NB4 (cell line): ENCODE results near the gene CCDC178.
"Not testable (repeated sequence)": the region's sequence is repeated elsewhere in the genome, so short reads cannot be mapped to it uniquely, and the experiment has no call there.

Experiments used
- CTCF ChIP-seq: IDR thresholded peaks from one replicate; pipeline ENCODE4 v1.5.1; 2012; ENCODE audit warnings: low read depth, low read length
- MYC ChIP-seq: IDR thresholded peaks from 2 replicates; pipeline ENCODE4 v1.6.1; 2011; ENCODE audit warnings: low read depth, low read length
- POLR2A ChIP-seq: IDR thresholded peaks from 2 replicates; pipeline ENCODE4 v1.6.1; 2011; ENCODE audit warnings: mild to moderate bottlenecking; ENCODE audit not compliant: insufficient read length; ENCODE audit errors: extremely low read depth

- not testable (repeated sequence) for TF ChIP-seq CTCF, POLR2A, MYC
Observed at GRCh38 chr18:32952318-32952717, 488.2 kb downstream of the CCDC178 start.
